Esophagus muscularis mucosa (tissue), 4 donors: Measurements from ENCODE around the gene FZD7. TPM values are rescaled to one million over a fixed set of nuclear protein-coding genes. Genes with fewer than 3 reads are reported as not detected.

Experiments used
- DNase-seq: peaks from one replicate; pipeline ENCODE4 v3.0.0-alpha.2; 2017; ENCODE audit errors: extremely low spot score
- H3K27ac ChIP-seq, 4 donors: fragments of 200-600 bp; sonication (generic); replicated peaks in 1 of 4; 1 replicate in 3 of 4; 2 replicates in 1 of 4; pipeline ENCODE4 v1.5.1; 2016 to 2019; ENCODE audit warnings: mild to moderate bottlenecking in 1 of 4
- H3K27me3 ChIP-seq, 4 donors: fragments of 200-600 bp; sonication (generic); one replicate each; pipeline versions ENCODE4 v1.5.1 to v1.6.0; 2016 to 2019
- H3K36me3 ChIP-seq, 4 donors: fragments of 200-600 bp; sonication (generic); one replicate each; pipeline ENCODE4 v1.5.1; 2016 to 2019
- H3K4me1 ChIP-seq, 4 donors: fragments of 200-600 bp; sonication (generic); one replicate each; pipeline ENCODE4 v1.5.1; 2016 to 2019
- H3K4me3 ChIP-seq, 4 donors: fragments of 200-600 bp; sonication (generic); 1 replicate in 2 of 4; 2 replicates in 2 of 4; pipeline ENCODE4 v1.5.1; 2016 to 2019; ENCODE audit warnings: mild to moderate bottlenecking in 4 of 4, moderate library complexity in 1 of 4
- H3K9me3 ChIP-seq, 4 donors: fragments of 200-600 bp; sonication (generic); 1 replicate in 3 of 4; 2 replicates in 1 of 4; pipeline ENCODE4 v1.5.1; 2016 to 2019
- CTCF ChIP-seq, 3 experiments: fragments of 200-600 bp in 2 of 3; fragments of 450-650 bp in 1 of 3; sonication (generic) in 2 of 3; IDR thresholded peaks; one replicate each; pipeline ENCODE4 v1.5.1; 2017 to 2019; ENCODE audit warnings: antibody characterized with exemption in 3 of 3, mild to moderate bottlenecking in 2 of 3, moderate library complexity in 1 of 3
- EP300 ChIP-seq: sonication (generic); formaldehyde crosslinking; IDR thresholded peaks from one replicate; pipeline ENCODE4 v1.6.1; 2017; ENCODE audit warnings: antibody characterized with exemption
- POLR2A ChIP-seq: fragments of 450-650 bp; IDR thresholded peaks from one replicate; pipeline ENCODE4 v1.6.1; 2017; ENCODE audit warnings: antibody characterized with exemption, moderate library complexity, mild to moderate bottlenecking, low read depth
- POLR2AphosphoS5 ChIP-seq, 2 donors: sonication (generic); formaldehyde crosslinking; IDR thresholded peaks; one replicate each; pipeline ENCODE4 v1.6.1; 2017; ENCODE audit warnings: antibody characterized with exemption in 2 of 2
- WGBS: methylation state at CpG from one replicate; pipeline ENCODE4 v1.1.5; 2018; 5-methylcytosine and 5-hydroxymethylcytosine counted together
- intact Hi-C: fragments of 100-400 bp; cut with DNase I; formaldehyde crosslinking; loops from one replicate; pipeline ENCODE4 v1.15.1; 2023
- total RNA-seq, 4 donors: library from RNA; depleted of rRNA; stranded (reverse); fragments of >200 nt; gene quantifications; one replicate each; pipeline versions ENCODE4 v1.1.0 to v1.2.1, GENCODE V29; 2016

FZD7 gene
- 10 to 100 TPM; 51.5 to 67.7 (median 57.7) TPM for total RNA-seq

- no peaks in the 10 kb centered on the region for H3K36me3 ChIP-seq
- peaks cover 25 to 57% (median 36%) of the 10 kb centered on the region in 4 donors for H3K4me1 ChIP-seq
- intact Hi-C loops: loop anchor here (5.0 to 10.0 kb wide), 2 partner anchors 171 to 239 kb away; no protein-coding TSS in a partner anchor
- WGBS: 0% methylated on average over 31 of the region's 109 CpGs
- peak within 1 kb of the TSS; percentile 96 to 99 (median 98) for H3K27ac ChIP-seq
- peak within 1 kb of the TSS; percentile 70 to 94 (median 80) for H3K4me3 ChIP-seq
- H3K9me3 ChIP-seq: no peaks in the 10 kb centered on the region
- peak; percentile 98 for DNase-seq
- TF ChIP-seq POLR2AphosphoS5 (IDR thresholded peaks at IDR 0.05) (peak; percentile 40 to 88), CTCF (IDR thresholded peaks at IDR 0.05) (no peak), EP300 (no peak), POLR2A (peak; percentile 17)
- peaks cover 0 to 11% (median 0%) of the 10 kb centered on the region in 4 donors for H3K27me3 ChIP-seq
Measured at GRCh38 chr2:202033317-202034248, at the start of gene FZD7. Gene FZD7, plus strand, starts transcription at chr2:202033855. Its CDS starts 793 bp downstream, at chr2:202034648.

- 92% methylated on average over 3 of the region's 3 CpGs for WGBS
- H3K4me1 ChIP-seq: peaks cover 0 to 12% (median 11%) of the 10 kb centered on the region in 4 donors
- intact Hi-C loops: no loop called here
- no peaks in the 10 kb centered on the region for H3K36me3 ChIP-seq
- DNase-seq: no peak
- H3K9me3 ChIP-seq: no peaks in the 10 kb centered on the region
- H3K4me3 ChIP-seq: no peak overlapping the region
- H3K27ac ChIP-seq: no peak overlapping the region
- TF ChIP-seq POLR2AphosphoS5 (IDR thresholded peaks at IDR 0.05): no peak
- no peak for TF ChIP-seq EP300
- no peak for TF ChIP-seq POLR2A
- TF ChIP-seq CTCF (IDR thresholded peaks at IDR 0.05): no peak
- H3K27me3 ChIP-seq: no peaks in the 10 kb centered on the region
Measured at GRCh38 chr2:201984333-201984732, 49.3 kb upstream of the FZD7 start.

GRCh38 chr2:201984800-201985525 lies 48.7 kb upstream of the FZD7 start:
- TF ChIP-seq POLR2AphosphoS5 (IDR thresholded peaks at IDR 0.05): no peak
- Histone ChIP-seq H3K27ac (no peak overlapping the region), H3K9me3 (no peaks in the 10 kb centered on the region), H3K4me3 (no peak overlapping the region), H3K4me1 (peaks cover 0 to 12% (median 11%) of the 10 kb centered on the region in 4 donors), H3K36me3 (no peaks in the 10 kb centered on the region), H3K27me3 (no peaks in the 10 kb centered on the region)
- WGBS: 71% methylated on average over 8 of the region's 12 CpGs
- intact Hi-C loops: no loop called here
- no peak for DNase-seq

- no peaks in the 10 kb centered on the region for H3K9me3 ChIP-seq
- no peaks in the 10 kb centered on the region for H3K27me3 ChIP-seq
- intact Hi-C loops: no loop called here
- H3K27ac ChIP-seq: no peak overlapping the region
- H3K4me3 ChIP-seq: no peak overlapping the region
- H3K36me3 ChIP-seq: no peaks in the 10 kb centered on the region
- 92% methylated on average over 8 of the region's 8 CpGs for WGBS
- DNase-seq: no peak
- peaks cover 0 to 12% (median 11%) of the 10 kb centered on the region in 4 donors for H3K4me1 ChIP-seq
- no peak for TF ChIP-seq EP300
Measured at GRCh38 chr2:201985728-201986462, 47.8 kb upstream of the FZD7 start.

GRCh38 chr2:201986463-201986735 lies 47.3 kb upstream of the FZD7 start:
- Histone ChIP-seq H3K27ac (no peak overlapping the region), H3K36me3 (no peaks in the 10 kb centered on the region), H3K4me1 (peaks cover 0 to 12% (median 11%) of the 10 kb centered on the region in 4 donors), H3K4me3 (no peak overlapping the region), H3K9me3 (no peaks in the 10 kb centered on the region), H3K27me3 (no peaks in the 10 kb centered on the region)
- intact Hi-C loops: no loop called here
- no peak for DNase-seq
- WGBS: 92% methylated on average over 5 of the region's 5 CpGs
- TF ChIP-seq CTCF (IDR thresholded peaks at IDR 0.05) (no peak), POLR2AphosphoS5 (IDR thresholded peaks at IDR 0.05) (no peak), POLR2A (no peak), EP300 (no peak)
